Measurements from ENCODE around the gene PPARA. TPM values are rescaled to one million over a fixed set of nuclear protein-coding genes. Genes with fewer than 3 reads are reported as not detected.

PPARA gene
- total and polyA plus RNA-seq, 12 donors, result 5.1 to 208 (median 37.4) TPM

GRCh38 chr22:46148336-46148735 is 2.0 kb upstream of the PPARA start:
- WGBS, 4 donors, result 71 to 75% (median 74%) methylated on average over 8 of the region's 8 CpGs
- Histone ChIP-seq H3K4me1 (replicated peaks in 1 of 2) (peaks cover 4 to 23% of the 10 kb centered on the region in 2 donors), H3K9me3 (replicated peaks in 1 of 3) (no peaks in the 10 kb centered on the region), H3K4me3 (no peak overlapping the region), H3K36me3 (replicated peaks in 1 of 2) (peaks cover 0 to 2% of the 10 kb centered on the region in 2 donors), H3K27ac (peak overlapping the region in 1 of 5 donors; percentile 90), H3K27me3 (no peaks in the 10 kb centered on the region)
- DNase-seq, result peak in 1 of 7 donors; percentile 21
- TF ChIP-seq POLR2A (IDR thresholded peaks at IDR 0.05), result no peak
- TF ChIP-seq, protein P1, sequence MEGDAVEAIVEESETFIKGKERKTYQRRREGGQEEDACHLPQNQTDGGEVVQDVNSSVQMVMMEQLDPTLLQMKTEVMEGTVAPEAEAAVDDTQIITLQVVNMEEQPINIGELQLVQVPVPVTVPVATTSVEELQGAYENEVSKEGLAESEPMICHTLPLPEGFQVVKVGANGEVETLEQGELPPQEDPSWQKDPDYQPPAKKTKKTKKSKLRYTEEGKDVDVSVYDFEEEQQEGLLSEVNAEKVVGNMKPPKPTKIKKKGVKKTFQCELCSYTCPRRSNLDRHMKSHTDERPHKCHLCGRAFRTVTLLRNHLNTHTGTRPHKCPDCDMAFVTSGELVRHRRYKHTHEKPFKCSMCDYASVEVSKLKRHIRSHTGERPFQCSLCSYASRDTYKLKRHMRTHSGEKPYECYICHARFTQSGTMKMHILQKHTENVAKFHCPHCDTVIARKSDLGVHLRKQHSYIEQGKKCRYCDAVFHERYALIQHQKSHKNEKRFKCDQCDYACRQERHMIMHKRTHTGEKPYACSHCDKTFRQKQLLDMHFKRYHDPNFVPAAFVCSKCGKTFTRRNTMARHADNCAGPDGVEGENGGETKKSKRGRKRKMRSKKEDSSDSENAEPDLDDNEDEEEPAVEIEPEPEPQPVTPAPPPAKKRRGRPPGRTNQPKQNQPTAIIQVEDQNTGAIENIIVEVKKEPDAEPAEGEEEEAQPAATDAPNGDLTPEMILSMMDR (IDR thresholded peaks at IDR 0.05), result no peak
- intact Hi-C loops (cut with DNase I), result no loop called here

DNA sequence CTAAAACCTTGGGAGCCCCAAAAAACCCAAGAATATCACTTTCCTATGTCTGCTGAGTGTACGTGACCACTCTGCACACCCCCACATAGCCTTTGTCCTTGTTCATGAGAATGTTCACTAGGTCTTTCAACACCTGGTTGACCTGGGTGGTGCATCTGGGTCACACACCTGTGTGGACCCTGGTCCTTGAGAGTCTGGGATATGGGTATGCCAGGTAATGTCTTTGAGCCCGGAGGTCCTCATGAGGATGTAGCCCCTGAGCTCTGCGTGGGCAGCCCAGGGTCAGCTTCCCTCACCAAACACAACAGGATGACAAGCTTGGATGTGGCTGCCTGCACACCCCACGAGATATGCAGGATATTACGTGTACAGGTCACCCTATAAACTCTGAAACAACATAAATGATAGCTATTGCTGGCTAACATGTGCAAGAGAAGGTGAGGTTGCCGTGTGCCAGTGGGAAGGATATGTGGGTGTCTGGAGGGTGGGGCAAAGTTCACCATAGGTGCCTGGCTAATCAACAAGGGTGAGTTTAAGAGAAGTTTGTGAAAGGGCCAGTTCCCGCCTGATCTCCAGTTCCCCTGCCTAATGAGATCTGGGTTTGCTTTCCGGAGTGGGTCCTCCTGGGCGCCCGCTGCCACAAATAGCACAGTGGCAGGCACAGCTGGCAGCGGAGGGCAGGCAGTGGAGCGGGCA is 1.4 kb upstream of the PPARA start:
- peak in 1 of 7 donors; percentile 16 for DNase-seq
- H3K27ac ChIP-seq, result peak overlapping the region in 3 of 5 donors; percentile 73 to 90 (median 85)
- H3K9me3 ChIP-seq (replicated peaks in 1 of 3), result no peaks in the 10 kb centered on the region
- H3K36me3 ChIP-seq (replicated peaks in 1 of 2), result peaks cover 0 to 5% of the 10 kb centered on the region in 2 donors
- H3K4me1 ChIP-seq (replicated peaks in 1 of 2), result peaks cover 4 to 23% of the 10 kb centered on the region in 2 donors
- no peaks in the 10 kb centered on the region for H3K27me3 ChIP-seq
- TF ChIP-seq, protein P1 (IDR thresholded peaks at IDR 0.05), result no peak
- no peak for TF ChIP-seq POLR2A (IDR thresholded peaks at IDR 0.05)
- intact Hi-C loops (cut with DNase I), result no loop called here
- peak overlapping the region in 1 of 4 donors; percentile 97 for H3K4me3 ChIP-seq
- WGBS, 4 donors, result 59 to 71% (median 65%) methylated on average over 10 to 12 of the region's 12 CpGs

- Histone ChIP-seq H3K4me3 (peak overlapping the region in 2 of 4 donors; percentile 75 to 97), H3K9me3 (replicated peaks in 1 of 3) (no peaks in the 10 kb centered on the region), H3K36me3 (replicated peaks in 1 of 2) (peaks cover 0 to 5% of the 10 kb centered on the region in 2 donors), H3K27me3 (no peaks in the 10 kb centered on the region), H3K27ac (peak overlapping the region in 4 of 5 donors; percentile 66 to 90 (median 79)), H3K4me1 (replicated peaks in 1 of 2) (peaks cover 4 to 23% of the 10 kb centered on the region in 2 donors)
- DNase-seq, result peak; percentile 56 to 74 (median 61)
- TF ChIP-seq, protein P1 (IDR thresholded peaks at IDR 0.05), result no peak
- no peak for TF ChIP-seq POLR2A (IDR thresholded peaks at IDR 0.05)
- 1 to 18% (median 6%) methylated on average over 9 to 39 of the region's 39 CpGs for WGBS, 4 donors
- intact Hi-C loops (cut with DNase I), result no loop called here
Measured at GRCh38 chr22:46149512-46150033, 753 bp upstream of the PPARA start.

- DNase-seq, result peak in 5 of 7 donors; percentile 40 to 67 (median 48)
- intact Hi-C loops (cut with DNase I), result no loop called here
- H3K4me1 ChIP-seq (replicated peaks in 1 of 2), result peaks cover 4 to 24% of the 10 kb centered on the region in 2 donors
- peak overlapping the region in 4 of 5 donors; percentile 64 to 90 (median 76) for H3K27ac ChIP-seq
- TF ChIP-seq POLR2A (IDR thresholded peaks at IDR 0.05), result no peak
- TF ChIP-seq, protein P1 (IDR thresholded peaks at IDR 0.05), result no peak
- 0 to 1% (median 0%) methylated on average over 2 to 99 of the region's 101 CpGs for WGBS, 4 donors
- peaks cover 0 to 7% of the 10 kb centered on the region in 2 donors for H3K36me3 ChIP-seq (replicated peaks in 1 of 2)
- peak overlapping the region; percentile 37 to 97 (median 76) for H3K4me3 ChIP-seq
- H3K27me3 ChIP-seq, result no peaks in the 10 kb centered on the region
- no peaks in the 10 kb centered on the region for H3K9me3 ChIP-seq (replicated peaks in 1 of 3)
Measured at GRCh38 chr22:46150655-46151477, 540 bp downstream of the PPARA start.
